Endodermal cell (in vitro differentiated cells): Measurements from ENCODE around the gene CD46. TPM values are rescaled to one million over a fixed set of nuclear protein-coding genes. Genes with fewer than 3 reads are reported as not detected.

Source experiments
- DNase-seq: peaks from one replicate; pipeline ENCODE4 v3.0.0-alpha.2; 2017
- H3K27ac ChIP-seq: 2 replicates; pipeline ENCODE4 v1.5.1; 2013; ENCODE audit warnings: mild to moderate bottlenecking, low read depth, low read length, moderate library complexity
- H3K27me3 ChIP-seq: 2 replicates; pipeline ENCODE4 v1.6.1; 2013; ENCODE audit warnings: mild to moderate bottlenecking, low read length, moderate library complexity; ENCODE audit not compliant: insufficient read depth, control insufficient read depth, poor library complexity, severe bottlenecking
- H3K36me3 ChIP-seq: 2 replicates; pipeline ENCODE4 v1.7.0; 2013; ENCODE audit warnings: mild to moderate bottlenecking, low read length, moderate library complexity; ENCODE audit not compliant: control insufficient read depth, insufficient read depth
- H3K4me1 ChIP-seq: one replicate; pipeline ENCODE4 v1.7.0; 2013; ENCODE audit warnings: low read length; ENCODE audit not compliant: control insufficient read depth, insufficient read depth
- H3K4me3 ChIP-seq: 2 replicates; pipeline ENCODE4 v1.5.1; 2013; ENCODE audit warnings: mild to moderate bottlenecking, low read length, moderate library complexity
- H3K9ac ChIP-seq: 2 replicates; pipeline ENCODE4 v1.6.1; 2013; ENCODE audit warnings: mild to moderate bottlenecking, low read length, moderate library complexity; ENCODE audit not compliant: poor library complexity, severe bottlenecking; ENCODE audit errors: extremely low read depth
- H3K9me3 ChIP-seq: 2 replicates; pipeline ENCODE4 v1.6.1; 2013; ENCODE audit warnings: mild to moderate bottlenecking, low read length, moderate library complexity; ENCODE audit not compliant: control insufficient read depth
- H3K27ac Mint-ChIP-seq: 2 replicates; pipeline ENCODE4 v1.8.0; 2020; ENCODE audit warnings: mixed read lengths
- H3K27me3 Mint-ChIP-seq: 2 replicates; pipeline ENCODE4 v1.8.0; 2021; ENCODE audit warnings: mild to moderate bottlenecking, mixed read lengths; ENCODE audit not compliant: insufficient read depth
- H3K36me3 Mint-ChIP-seq: 2 replicates; pipeline ENCODE4 v1.8.0; 2020; ENCODE audit warnings: low read depth, mixed read lengths
- H3K4me1 Mint-ChIP-seq: 2 replicates; pipeline ENCODE4 v1.8.0; 2020; ENCODE audit warnings: mixed read lengths
- H3K4me3 Mint-ChIP-seq: 2 replicates; pipeline ENCODE4 v1.8.0; 2020; ENCODE audit warnings: mild to moderate bottlenecking, moderate library complexity, mixed read lengths
- H3K9me3 Mint-ChIP-seq: 2 replicates; pipeline ENCODE4 v1.8.0; 2020; ENCODE audit warnings: mild to moderate bottlenecking, mixed read lengths
- CTCF ChIP-seq: fragments of 200-600 bp; sonication (generic); conservative IDR thresholded peaks from 2 replicates; pipeline ENCODE4 v1.5.0; 2021; ENCODE audit warnings: antibody characterized with exemption, mild to moderate bottlenecking
- WGBS, 2 experiments: methylation state at CpG; one replicate each; pipeline versions ENCODE4 v1.1.5 to v1.1.7; 2013; ENCODE audit warnings: missing lambda C conversion rate in 2 of 2, mixed read lengths in 1 of 2; ENCODE audit not compliant: insufficient coverage in 1 of 2, insufficient read length in 1 of 2; 5-methylcytosine and 5-hydroxymethylcytosine counted together
- total RNA-seq, 2 donors: library from RNA; stranded (reverse); fragmentation: NEBNext Ultra II Directional in 1 of 2; extraction: Animal tissue kit (Norgen Biotek cat#: 25700) in 1 of 2; gene quantifications; 2 replicates in 1 of 2; 3 replicates in 1 of 2; pipeline ENCODE4 v1.2.1, GENCODE V29; 2021

The CD46 gene
- total RNA-seq, 2 donors from 2014 or later = 132 to 135 TPM

DNA sequence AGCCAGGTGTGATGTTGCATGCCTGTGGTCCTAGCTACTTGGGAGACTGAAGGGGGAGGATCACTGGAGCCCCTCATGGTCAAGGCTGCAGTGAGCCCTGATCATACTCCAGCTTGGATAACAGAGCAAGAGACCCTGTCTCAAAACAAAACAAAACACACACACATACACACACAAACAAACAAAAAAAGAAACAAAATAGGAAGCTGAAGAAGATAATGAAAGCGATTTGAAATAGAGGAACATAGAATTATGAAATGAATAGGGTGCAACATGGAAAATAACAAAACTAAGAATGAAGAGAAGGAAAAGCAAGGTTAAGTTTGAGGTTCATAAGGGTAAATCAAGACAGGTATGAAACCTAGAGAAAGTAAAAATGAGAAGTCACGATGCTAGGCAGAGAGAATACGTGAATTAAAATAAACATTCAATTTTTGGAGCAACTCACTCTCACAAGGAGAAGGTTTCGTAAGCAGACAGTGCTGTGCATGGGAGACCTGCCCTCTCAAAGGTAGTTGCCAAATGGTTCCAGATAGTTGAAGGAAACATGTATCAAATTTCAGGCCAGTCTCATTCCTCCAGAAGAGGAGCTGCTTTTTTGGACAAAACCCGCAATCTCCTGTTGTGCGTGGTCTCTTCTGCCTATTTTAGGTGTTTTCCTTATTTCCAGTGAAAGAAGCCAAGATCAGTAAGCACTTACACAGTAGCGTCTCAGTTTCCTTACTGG is 3.3 kb downstream of the CD46 start:
- Mint-ChIP-seq H3K4me1 (peaks cover 39% of the 10 kb centered on the region), H3K36me3 (peaks cover 30% of the 10 kb centered on the region), H3K27me3 (no peaks in the 10 kb centered on the region), H3K4me3 (peak overlapping the region; percentile 99), H3K9me3 (no peaks in the 10 kb centered on the region), H3K27ac (no peak overlapping the region)
- peaks cover 8% of the 10 kb centered on the region for H3K9me3 ChIP-seq
- 92 to 93% methylated on average over 7 of the region's 7 CpGs for WGBS, 2 experiments
- no peak overlapping the region for H3K9ac ChIP-seq
- H3K4me3 ChIP-seq = peak overlapping the region; percentile 91
- no peaks in the 10 kb centered on the region for H3K27me3 ChIP-seq
- TF ChIP-seq CTCF = no peak
- H3K27ac ChIP-seq = no peak overlapping the region
- H3K4me1 ChIP-seq = no peaks in the 10 kb centered on the region
- DNase-seq = no peak
- H3K36me3 ChIP-seq = peaks cover 34% of the 10 kb centered on the region

- Histone ChIP-seq H3K9me3 (peaks cover 10% of the 10 kb centered on the region), H3K9ac (no peak overlapping the region), H3K36me3 (peaks cover 43% of the 10 kb centered on the region), H3K4me3 (peak overlapping the region; percentile 91), H3K27me3 (no peaks in the 10 kb centered on the region), H3K27ac (no peak overlapping the region), H3K4me1 (no peaks in the 10 kb centered on the region)
- no peak overlapping the region for H3K4me3 Mint-ChIP-seq
- no peaks in the 10 kb centered on the region for H3K27me3 Mint-ChIP-seq
- no peak for DNase-seq
- TF ChIP-seq CTCF = no peak
- H3K36me3 Mint-ChIP-seq = peaks cover 38% of the 10 kb centered on the region
- peaks cover 2% of the 10 kb centered on the region for H3K9me3 Mint-ChIP-seq
- H3K4me1 Mint-ChIP-seq = peaks cover 36% of the 10 kb centered on the region
- WGBS, 2 experiments = 94 to 100% methylated on average over 2 of the region's 2 CpGs
- H3K27ac Mint-ChIP-seq = no peak overlapping the region
Observed at GRCh38 chr1:207755846-207756693, 4.2 kb downstream of the CD46 start.

DNA sequence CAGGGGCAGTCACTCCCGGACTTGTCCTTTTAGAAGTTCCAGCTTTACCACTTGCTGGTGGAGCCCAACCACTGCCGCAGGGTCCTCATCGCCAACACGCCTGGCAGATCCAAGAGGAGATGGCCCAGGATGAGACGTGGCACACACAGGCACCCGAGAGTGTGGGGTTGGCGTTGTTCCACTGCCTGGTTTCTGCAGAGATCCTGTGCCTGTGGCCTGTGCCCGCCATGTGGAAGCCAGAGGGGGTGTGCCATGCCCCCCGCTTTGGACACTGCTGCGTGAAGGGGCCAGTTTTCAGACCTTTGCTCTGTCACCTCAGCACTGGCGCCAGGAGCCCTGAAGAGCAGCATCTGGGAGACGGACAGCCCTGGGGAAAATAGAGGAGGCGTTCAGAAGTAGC is 10.8 kb downstream of the CD46 start:
- Mint-ChIP-seq H3K4me3 (no peak overlapping the region), H3K36me3 (peaks cover 94% of the 10 kb centered on the region), H3K9me3 (peaks cover 27% of the 10 kb centered on the region), H3K27ac (no peak overlapping the region), H3K27me3 (no peaks in the 10 kb centered on the region), H3K4me1 (no peaks in the 10 kb centered on the region)
- no peak overlapping the region for H3K27ac ChIP-seq
- peaks cover 99% of the 10 kb centered on the region for H3K36me3 ChIP-seq
- no peak for TF ChIP-seq CTCF
- H3K9ac ChIP-seq = no peak overlapping the region
- H3K4me3 ChIP-seq = no peak overlapping the region
- no peak for DNase-seq
- H3K9me3 ChIP-seq = peaks cover 33% of the 10 kb centered on the region
- no peaks in the 10 kb centered on the region for H3K4me1 ChIP-seq
- WGBS, 2 experiments = 93 to 95% methylated on average over 8 to 13 of the region's 13 CpGs
- no peaks in the 10 kb centered on the region for H3K27me3 ChIP-seq
